Measurements from ENCODE around the gene MANSC1. TPM values are rescaled to one million over a fixed set of nuclear protein-coding genes. Genes with fewer than 3 reads are reported as not detected.

MANSC1 gene
- polyA plus RNA-seq, 1 donor from 2014 or later = 1.3 TPM

GRCh38 chr12:12376646-12377448 lies 26.8 kb upstream of the MANSC1 start:
- H3K9me3 ChIP-seq (ENCODE audit: low read length) = no peaks in the 10 kb centered on the region
- H3K9ac ChIP-seq (ENCODE audit: low read length) = no peak overlapping the region
- H3F3A ChIP-seq (ENCODE audit: insufficient read depth, low read length, poor library complexity, severe bottlenecking) = no peaks in the 10 kb centered on the region
- H3K4me2 ChIP-seq (ENCODE audit: low read length) = no peak overlapping the region
- no peaks in the 10 kb centered on the region for H3K27me3 ChIP-seq (ENCODE audit: insufficient read depth, low read depth, low read length)
- TF ChIP-seq RAD21 (conservative IDR thresholded peaks at IDR 0.05) (peak; percentile 98), SMC3 (conservative IDR thresholded peaks at IDR 0.05; ENCODE audit: poor library complexity) (peak; percentile 99), CTCF (IDR thresholded peaks at IDR 0.05; ENCODE audit: poor library complexity, severe bottlenecking) (peak; percentile 94), EP300 (conservative IDR thresholded peaks at IDR 0.05; ENCODE audit: poor library complexity, severe bottlenecking) (no peak)
- H3K4me3 ChIP-seq (ENCODE audit: low read length) = no peak overlapping the region
- H2AFZ ChIP-seq (ENCODE audit: low read depth, low read length) = no peak overlapping the region
- H3K36me3 ChIP-seq (ENCODE audit: insufficient read depth, low read length) = no peaks in the 10 kb centered on the region
- no peaks in the 10 kb centered on the region for H3K79me2 ChIP-seq (replicated peaks; ENCODE audit: insufficient read depth, low read length)
- H3K27ac ChIP-seq (ENCODE audit: low read length) = no peak overlapping the region
- H4K20me1 ChIP-seq (ENCODE audit: insufficient read depth) = no peaks in the 10 kb centered on the region
- no peaks in the 10 kb centered on the region for H3K9me2 ChIP-seq (ENCODE audit: insufficient read depth, low read length)

- H3K9ac ChIP-seq (ENCODE audit: low read length) = no peak overlapping the region
- H3K4me2 ChIP-seq (ENCODE audit: low read length) = no peak overlapping the region
- no peak for TF ChIP-seq POLR2AphosphoS5 (IDR thresholded peaks at IDR 0.05)
- no peak for TF ChIP-seq EP300 (conservative IDR thresholded peaks at IDR 0.05; ENCODE audit: poor library complexity, severe bottlenecking)
- TF ChIP-seq RAD21 (conservative IDR thresholded peaks at IDR 0.05) = no peak
- H3K9me2 ChIP-seq (ENCODE audit: insufficient read depth, low read length) = no peaks in the 10 kb centered on the region
- no peaks in the 10 kb centered on the region for H3F3A ChIP-seq (ENCODE audit: insufficient read depth, low read length, poor library complexity, severe bottlenecking)
- H3K27me3 ChIP-seq (ENCODE audit: insufficient read depth, low read depth, low read length) = no peaks in the 10 kb centered on the region
- no peaks in the 10 kb centered on the region for H3K9me3 ChIP-seq (ENCODE audit: low read length)
- H3K27ac ChIP-seq (ENCODE audit: low read length) = no peak overlapping the region
- H2AFZ ChIP-seq (ENCODE audit: low read depth, low read length) = no peak overlapping the region
- H3K4me3 ChIP-seq (ENCODE audit: low read length) = no peak overlapping the region
- H3K36me3 ChIP-seq (ENCODE audit: insufficient read depth, low read length) = no peaks in the 10 kb centered on the region
- no peaks in the 10 kb centered on the region for H4K20me1 ChIP-seq (ENCODE audit: insufficient read depth)
- no peaks in the 10 kb centered on the region for H3K79me2 ChIP-seq (replicated peaks; ENCODE audit: insufficient read depth, low read length)
These were observed 23.1 kb upstream of the MANSC1 start for GRCh38 chr12:12372946-12373722.

GRCh38 chr12:12367482-12367998 lies 17.5 kb upstream of the MANSC1 start:
- Histone ChIP-seq H4K20me1 (ENCODE audit: insufficient read depth) (no peaks in the 10 kb centered on the region), H3K27me3 (ENCODE audit: insufficient read depth, low read depth, low read length) (no peaks in the 10 kb centered on the region), H3K79me2 (replicated peaks; ENCODE audit: insufficient read depth, low read length) (no peaks in the 10 kb centered on the region), H3K4me3 (ENCODE audit: low read length) (no peak overlapping the region), H2AFZ (ENCODE audit: low read depth, low read length) (no peak overlapping the region), H3K36me3 (ENCODE audit: insufficient read depth, low read length) (no peaks in the 10 kb centered on the region), H3K9me2 (ENCODE audit: insufficient read depth, low read length) (no peaks in the 10 kb centered on the region), H3F3A (ENCODE audit: insufficient read depth, low read length, poor library complexity, severe bottlenecking) (no peaks in the 10 kb centered on the region), H3K4me2 (ENCODE audit: low read length) (no peak overlapping the region), H3K27ac (ENCODE audit: low read length) (no peak overlapping the region), H3K9ac (ENCODE audit: low read length) (no peak overlapping the region), H3K9me3 (ENCODE audit: low read length) (no peaks in the 10 kb centered on the region)
- TF ChIP-seq SMC3 (conservative IDR thresholded peaks at IDR 0.05; ENCODE audit: poor library complexity) (no peak), EP300 (conservative IDR thresholded peaks at IDR 0.05; ENCODE audit: poor library complexity, severe bottlenecking) (no peak), EZH2 (IDR thresholded peaks at IDR 0.05; ENCODE audit: borderline replicate concordance, insufficient read depth, low read length, poor library complexity, severe bottlenecking) (no peak), CTCF (IDR thresholded peaks at IDR 0.05; ENCODE audit: poor library complexity, severe bottlenecking) (no peak), MXI1 (conservative IDR thresholded peaks at IDR 0.05; ENCODE audit: poor library complexity, severe bottlenecking) (no peak), RAD21 (conservative IDR thresholded peaks at IDR 0.05) (no peak), REST (IDR thresholded peaks at IDR 0.05; ENCODE audit: borderline replicate concordance) (no peak), POLR2AphosphoS5 (IDR thresholded peaks at IDR 0.05) (no peak), TAF1 (IDR thresholded peaks at IDR 0.05; ENCODE audit: low read depth) (no peak)
